Large intestine (tissue), 3 donors: Measurements from ENCODE around the gene ZFAND4. TPM values are rescaled to one million over a fixed set of nuclear protein-coding genes. Genes with fewer than 3 reads are reported as not detected.
"Not testable (repeated sequence)": the region's sequence is repeated elsewhere in the genome, so short reads cannot be mapped to it uniquely, and the experiment has no call there.

ENCODE experiments used
- DNase-seq, 2 donors: peaks; one replicate each; pipeline versions ENCODE4 v3.0.0 to v3.0.0-alpha.2; 2013
- H3K27ac ChIP-seq: one replicate; pipeline ENCODE4 v1.5.1; 2013; ENCODE audit warnings: low read length
- H3K27me3 ChIP-seq: 2 replicates; pipeline ENCODE4 v1.6.1; 2013; ENCODE audit warnings: low read length; ENCODE audit not compliant: control insufficient read depth, insufficient read depth
- H3K36me3 ChIP-seq: 2 replicates; pipeline ENCODE4 v1.6.1; 2013; ENCODE audit warnings: low read length; ENCODE audit not compliant: control insufficient read depth, insufficient read depth
- H3K4me1 ChIP-seq: one replicate; pipeline ENCODE4 v1.6.1; 2013; ENCODE audit warnings: low read length; ENCODE audit not compliant: control insufficient read depth, insufficient read depth
- H3K4me3 ChIP-seq: one replicate; pipeline ENCODE4 v1.5.1; 2013; ENCODE audit warnings: low read length
- H3K9me3 ChIP-seq: one replicate; pipeline ENCODE4 v1.6.1; 2013; ENCODE audit warnings: mild to moderate bottlenecking, low read depth, low read length, moderate library complexity; ENCODE audit not compliant: control insufficient read depth
- WGBS: methylation state at CpG from one replicate; pipeline ENCODE4 v1.1.5; 2013; ENCODE audit warnings: low lambda C conversion rate; ENCODE audit not compliant: insufficient coverage; 5-methylcytosine and 5-hydroxymethylcytosine counted together
- polyA plus RNA-seq: library from polyadenylated mRNA; unstranded; fragments of 120-200 nt; gene quantifications from one replicate; pipeline ENCODE4 v1.2.1, GENCODE V29; 2013

ZFAND4 gene
- polyA plus RNA-seq, 1 donor = 10.0 TPM

DNA sequence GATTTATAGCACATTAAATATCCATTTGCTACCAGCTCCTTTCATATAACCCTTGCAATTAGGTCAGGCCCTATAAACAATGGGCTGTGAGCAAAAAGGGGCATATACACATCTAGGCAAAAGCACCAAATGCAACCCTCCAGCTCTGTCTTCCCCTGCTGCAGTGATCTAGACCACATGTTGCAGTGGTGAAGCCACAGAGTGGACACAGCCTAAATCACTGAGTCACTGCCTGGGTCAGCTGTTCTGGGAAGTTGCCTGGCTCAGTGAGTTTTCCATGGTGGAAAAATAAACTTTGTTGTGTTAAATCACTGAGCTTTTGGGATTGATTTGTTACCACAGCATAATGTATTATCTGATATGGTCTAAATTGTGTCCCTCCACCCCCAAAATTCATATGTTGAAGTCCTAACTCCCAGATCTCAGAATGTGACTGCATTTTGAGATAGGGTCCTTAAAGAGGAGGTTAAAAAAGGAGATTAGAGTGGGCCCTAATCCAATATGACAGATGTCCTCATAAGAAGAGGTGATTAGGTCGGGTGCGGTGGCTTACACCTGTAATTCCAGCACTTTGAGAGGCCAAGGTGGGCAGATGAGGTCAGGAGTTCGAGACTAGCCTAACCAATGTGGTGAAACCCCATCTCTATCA lies 70.4 kb downstream of the ZFAND4 start:
- DNase-seq = no peak
- H3K27me3 ChIP-seq = no peaks in the 10 kb centered on the region
- H3K36me3 ChIP-seq = no peaks in the 10 kb centered on the region
- peaks cover 6% of the 10 kb centered on the region for H3K9me3 ChIP-seq
- no CpG with 5 or more reads among the region's 3 CpGs for WGBS
- H3K27ac ChIP-seq = no peak overlapping the region
- no peak overlapping the region for H3K4me3 ChIP-seq
- peaks cover 29% of the 10 kb centered on the region for H3K4me1 ChIP-seq

- H3K4me1 ChIP-seq = peaks cover 37% of the 10 kb centered on the region
- not testable (repeated sequence) for H3K36me3 ChIP-seq, H3K9me3 ChIP-seq, H3K4me3 ChIP-seq, H3K27me3 ChIP-seq, DNase-seq, H3K27ac ChIP-seq
- no CpG with 5 or more reads among the region's 16 CpGs for WGBS
These were observed 71.2 kb downstream of the ZFAND4 start for GRCh38 chr10:45601254-45601930.

- not testable (repeated sequence) for H3K9me3 ChIP-seq, H3K27me3 ChIP-seq, H3K36me3 ChIP-seq
- peak overlapping the region; percentile 11 for H3K4me3 ChIP-seq
- H3K27ac ChIP-seq = peak overlapping the region; percentile 73
- WGBS = 100% methylated on average over 1 of the region's 47 CpGs
- peak in 1 of 2 donors; percentile 51 for DNase-seq
- H3K4me1 ChIP-seq = peaks cover 45% of the 10 kb centered on the region
These were observed 72.0 kb downstream of the ZFAND4 start for GRCh38 chr10:45600337-45601253.

DNA sequence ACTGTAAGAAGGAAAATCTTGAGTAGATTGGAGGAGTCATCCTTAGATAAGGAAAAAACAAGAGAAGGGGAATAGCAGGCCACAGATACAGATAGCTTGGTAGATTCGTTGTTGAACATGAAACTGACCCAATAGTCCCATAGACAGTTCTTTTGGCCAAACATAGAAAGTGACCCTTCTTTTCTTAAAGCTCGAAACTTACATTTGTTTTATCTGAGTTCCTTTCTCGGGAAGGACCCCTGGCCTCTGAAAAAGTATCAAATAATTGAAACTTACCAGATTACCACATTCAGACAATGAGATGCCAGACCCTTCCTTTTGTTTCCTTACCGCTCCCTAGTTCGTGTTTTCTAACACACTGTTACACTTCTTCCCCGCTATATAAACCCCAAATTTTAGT lies 72.9 kb downstream of the ZFAND4 start:
- H3K27ac ChIP-seq = peak overlapping the region; percentile 73
- no peaks in the 10 kb centered on the region for H3K27me3 ChIP-seq
- 80% methylated on average over 1 of the region's 6 CpGs for WGBS
- no peak overlapping the region for H3K4me3 ChIP-seq
- DNase-seq = no peak
- no peaks in the 10 kb centered on the region for H3K36me3 ChIP-seq
- H3K4me1 ChIP-seq = peaks cover 51% of the 10 kb centered on the region
- H3K9me3 ChIP-seq = peaks cover 6% of the 10 kb centered on the region

- peak; percentile 62 to 76 for DNase-seq
- H3K4me3 ChIP-seq = no peak overlapping the region
- peaks cover 6% of the 10 kb centered on the region for H3K9me3 ChIP-seq
- H3K27ac ChIP-seq = peak overlapping the region; percentile 73
- no peaks in the 10 kb centered on the region for H3K36me3 ChIP-seq
- 50% methylated on average over 2 of the region's 7 CpGs for WGBS
- H3K27me3 ChIP-seq = no peaks in the 10 kb centered on the region
- H3K4me1 ChIP-seq = peaks cover 51% of the 10 kb centered on the region
These were observed 73.5 kb downstream of the ZFAND4 start for GRCh38 chr10:45599021-45599603.

GRCh38 chr10:45596526-45596925 lies 76.0 kb downstream of the ZFAND4 start:
- H3K4me1 ChIP-seq = peaks cover 51% of the 10 kb centered on the region
- H3K27ac ChIP-seq = peak overlapping the region; percentile 90
- no peak overlapping the region for H3K4me3 ChIP-seq
- DNase-seq = peak; percentile 88 to 94
- H3K27me3 ChIP-seq = no peaks in the 10 kb centered on the region
- H3K36me3 ChIP-seq = no peaks in the 10 kb centered on the region
- no CpG with 5 or more reads among the region's 9 CpGs for WGBS
- H3K9me3 ChIP-seq = peaks cover 6% of the 10 kb centered on the region

DNA sequence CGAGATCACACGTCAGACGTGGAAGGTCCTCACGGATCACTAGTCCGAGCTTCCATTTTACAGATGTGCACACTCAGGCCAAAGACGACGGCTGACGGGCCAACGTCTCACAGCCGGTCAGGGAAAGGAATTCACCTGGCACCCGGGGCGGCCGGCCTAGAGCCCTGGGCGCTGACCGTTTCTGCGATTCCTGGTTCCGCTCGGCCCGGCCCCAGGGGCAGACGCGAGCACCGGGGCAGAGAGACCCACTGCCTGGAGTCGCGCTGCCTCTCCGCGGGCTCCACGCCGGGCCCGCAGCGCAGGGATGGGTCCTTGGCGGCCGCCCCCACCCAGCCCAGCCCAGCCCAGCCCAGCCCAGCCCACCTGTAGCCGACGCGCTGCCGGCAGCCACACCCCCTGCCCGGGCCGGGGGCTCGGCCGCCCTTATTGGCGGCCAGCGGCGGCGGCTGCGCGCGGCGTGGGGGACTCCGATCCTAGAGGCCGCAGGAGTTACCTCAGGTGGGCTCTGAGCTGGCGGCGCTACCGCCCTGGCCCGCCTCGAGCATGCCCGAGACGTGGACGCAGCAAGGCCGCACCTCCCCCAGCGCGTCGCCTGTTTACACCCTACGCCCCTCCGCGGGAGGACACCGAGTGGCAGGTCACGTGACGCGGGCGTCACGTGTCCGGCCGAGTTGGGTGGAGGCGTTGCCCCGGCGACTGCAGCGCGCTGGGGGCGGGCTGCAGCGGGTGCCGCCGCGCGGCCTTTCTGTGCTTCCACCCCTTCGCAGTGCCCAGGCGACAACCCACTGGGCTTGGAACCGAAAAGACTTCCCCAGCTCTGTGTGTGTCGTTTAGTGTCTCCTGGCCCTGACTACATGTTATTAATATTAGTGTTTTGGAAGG lies 78.1 kb downstream of the ZFAND4 start:
- Histone ChIP-seq H3K9me3 (no peaks in the 10 kb centered on the region), H3K36me3 (no peaks in the 10 kb centered on the region), H3K4me3 (peak overlapping the region; percentile 89), H3K27me3 (no peaks in the 10 kb centered on the region), H3K27ac (peak overlapping the region; percentile 88), H3K4me1 (peaks cover 42% of the 10 kb centered on the region)
- 0% methylated on average over 3 of the region's 88 CpGs for WGBS
- peak; percentile 96 for DNase-seq

GRCh38 chr10:45593938-45594275 lies 78.7 kb downstream of the ZFAND4 start:
- Histone ChIP-seq H3K27me3 (no peaks in the 10 kb centered on the region), H3K9me3 (no peaks in the 10 kb centered on the region), H3K4me1 (peaks cover 38% of the 10 kb centered on the region), H3K27ac (peak overlapping the region; percentile 88), H3K36me3 (no peaks in the 10 kb centered on the region), H3K4me3 (peak overlapping the region; percentile 89)
- no peak for DNase-seq
- WGBS = 8% methylated on average over 2 of the region's 6 CpGs

DNA sequence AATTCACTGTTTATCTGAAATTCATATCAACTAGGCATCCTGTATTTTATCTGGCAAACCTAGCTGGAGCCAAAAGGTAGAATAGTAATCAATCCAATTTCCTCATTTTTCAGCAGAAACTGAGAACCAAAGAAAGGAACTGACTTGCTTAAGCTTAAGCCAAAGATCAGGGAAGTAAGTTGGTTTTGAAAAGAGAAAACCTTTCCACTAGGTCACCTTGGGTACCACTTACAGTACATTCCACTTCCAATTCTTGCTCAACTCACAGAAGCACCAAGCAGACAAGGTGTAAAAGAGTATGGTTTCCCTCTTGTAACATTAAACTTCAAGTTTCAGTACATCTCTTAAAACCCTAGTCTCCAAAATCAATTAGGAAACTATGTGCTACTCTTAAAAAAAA lies 79.6 kb downstream of the ZFAND4 start:
- H3K4me1 ChIP-seq = peaks cover 30% of the 10 kb centered on the region
- no peak overlapping the region for H3K27ac ChIP-seq
- H3K27me3 ChIP-seq = no peaks in the 10 kb centered on the region
- no peaks in the 10 kb centered on the region for H3K36me3 ChIP-seq
- peak in 1 of 2 donors; percentile 30 for DNase-seq
- peak overlapping the region; percentile 89 for H3K4me3 ChIP-seq
- H3K9me3 ChIP-seq = no peaks in the 10 kb centered on the region
